GM12874 (cell line): ENCODE data around the gene THAP7.

Experiments used
- CTCF ChIP-seq: IDR thresholded peaks from 2 replicates; pipeline ENCODE4 v1.5.1; 2011; ENCODE audit warnings: low read depth, mild to moderate bottlenecking, control low read depth, low read length, moderate library complexity; ENCODE audit not compliant: insufficient read depth

THAP7 gene

GRCh38 chr22:20994902-20995241 lies 7.0 kb downstream of the THAP7 start:
- TF ChIP-seq CTCF = no peak

- TF ChIP-seq CTCF = no peak
These were observed 7.6 kb downstream of the THAP7 start for GRCh38 chr22:20994128-20994901.

- no peak for TF ChIP-seq CTCF
These were observed 8.4 kb downstream of the THAP7 start for GRCh38 chr22:20993304-20994127.

GRCh38 chr22:20992456-20993303 lies 9.2 kb downstream of the THAP7 start:
- no peak for TF ChIP-seq CTCF

- TF ChIP-seq CTCF = no peak
These were observed 9.9 kb downstream of the THAP7 start for GRCh38 chr22:20992056-20992442.

GRCh38 chr22:20991252-20992055 lies 10.5 kb downstream of the THAP7 start:
- no peak for TF ChIP-seq CTCF
